Measurements from ENCODE around the gene COL11A1.
"Not testable (repeated sequence)": the region's sequence is repeated elsewhere in the genome, so short reads cannot be mapped to it uniquely, and the experiment has no call there.

The COL11A1 gene

GRCh38 chr1:103108376-103109150, at the start of gene COL11A1:
TSS of gene COL11A1 (minus strand) at chr1:103108522. CDS start at chr1:103108178, 344 bp downstream.
- peak; percentile 70 for DNase-seq

DNA sequence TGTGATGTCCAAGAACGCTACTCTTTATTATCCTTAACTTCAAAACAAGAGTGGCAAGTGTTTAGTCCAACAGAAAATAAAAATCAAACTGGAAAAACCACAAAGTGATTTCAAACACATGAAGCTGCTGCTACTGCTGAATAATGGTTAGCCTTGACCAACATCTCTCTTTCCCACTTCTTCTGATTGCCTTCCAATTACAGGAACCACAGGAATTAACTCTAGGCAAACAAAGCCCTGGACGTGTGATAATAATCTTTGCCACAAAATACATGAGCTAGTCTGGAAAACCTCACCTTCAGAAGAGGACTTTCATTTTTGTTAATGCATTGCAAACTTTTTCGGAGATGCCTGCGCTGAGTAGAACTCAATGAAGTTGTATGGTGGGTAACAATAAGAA, 48.6 kb upstream of the COL11A1 start:
- DNase-seq: peak; percentile 44

GRCh38 chr1:103146166-103146565, 37.8 kb upstream of the COL11A1 start:
- DNase-seq: peak; percentile 61

DNA sequence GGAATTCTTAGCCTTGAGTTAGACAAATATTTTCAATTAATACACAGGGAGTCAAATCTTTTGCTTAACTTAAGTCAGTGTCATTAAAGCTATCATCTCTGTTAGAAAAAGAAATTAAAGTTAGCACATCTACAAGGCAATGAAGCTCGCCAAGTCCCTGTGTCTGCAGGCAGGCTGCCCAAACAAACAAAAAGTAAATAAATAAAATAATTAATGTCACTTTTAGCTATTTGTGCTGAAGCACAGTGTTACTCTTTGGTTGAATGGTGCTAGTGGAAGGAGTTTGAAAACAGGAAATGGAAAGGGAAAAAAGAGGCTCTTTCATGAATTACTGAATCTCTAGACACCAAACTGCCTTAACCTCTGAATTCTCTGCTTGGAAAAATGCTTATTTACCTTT, 37.1 kb upstream of the COL11A1 start:
- DNase-seq: no peak

DNA sequence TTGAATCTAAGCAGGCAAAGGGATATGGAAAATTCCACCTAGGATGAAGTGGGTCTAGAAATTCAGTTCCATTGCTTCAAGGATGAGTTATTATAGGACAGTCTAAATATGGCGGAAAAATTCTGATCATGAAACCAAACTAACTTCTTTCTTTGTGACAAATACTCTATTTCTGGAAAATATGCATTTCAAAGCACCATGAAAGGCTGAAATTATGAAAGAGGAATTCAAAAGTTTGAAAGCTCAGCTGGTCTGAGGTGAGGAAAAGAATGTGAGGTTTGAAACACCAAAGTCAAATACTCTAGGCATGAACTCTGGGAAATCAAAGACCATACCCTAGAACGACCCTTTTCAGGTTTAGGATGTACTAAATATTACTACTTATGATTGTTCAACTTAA, 36.4 kb upstream of the COL11A1 start:
- DNase-seq: no peak

DNA sequence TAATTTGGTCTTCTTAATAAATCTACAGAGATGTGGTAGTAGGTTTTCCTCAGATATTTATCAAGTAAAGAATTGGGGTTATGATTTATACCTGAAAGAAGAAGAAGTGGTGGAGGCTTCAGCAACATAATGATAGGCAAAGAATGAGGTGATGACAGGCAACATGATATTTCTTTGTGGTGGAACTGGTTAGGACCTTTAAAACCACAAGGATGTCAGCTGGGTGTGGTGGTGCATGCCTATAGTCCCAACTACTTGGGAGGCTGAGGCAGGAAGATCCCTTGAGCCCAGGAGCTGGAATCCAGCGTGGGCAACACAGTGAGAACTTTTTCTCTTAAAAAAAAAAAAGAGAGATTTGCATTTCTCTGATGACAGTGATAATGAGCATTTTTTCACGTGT, 34.1 kb upstream of the COL11A1 start:
- DNase-seq: no peak

GRCh38 chr1:103129796-103130195, 21.5 kb upstream of the COL11A1 start:
- no peak for DNase-seq

GRCh38 chr1:103129255-103129654, 20.9 kb upstream of the COL11A1 start:
- DNase-seq: peak; percentile 87

- DNase-seq: not testable (repeated sequence)
Observed at GRCh38 chr1:103128256-103128655, 19.9 kb upstream of the COL11A1 start.

GRCh38 chr1:103125219-103125618, 16.9 kb upstream of the COL11A1 start:
- DNase-seq: no peak

GRCh38 chr1:103122983-103123720, 14.8 kb upstream of the COL11A1 start:
- no peak for DNase-seq

- DNase-seq: no peak
Observed at GRCh38 chr1:103120981-103121380, 12.7 kb upstream of the COL11A1 start.

DNA sequence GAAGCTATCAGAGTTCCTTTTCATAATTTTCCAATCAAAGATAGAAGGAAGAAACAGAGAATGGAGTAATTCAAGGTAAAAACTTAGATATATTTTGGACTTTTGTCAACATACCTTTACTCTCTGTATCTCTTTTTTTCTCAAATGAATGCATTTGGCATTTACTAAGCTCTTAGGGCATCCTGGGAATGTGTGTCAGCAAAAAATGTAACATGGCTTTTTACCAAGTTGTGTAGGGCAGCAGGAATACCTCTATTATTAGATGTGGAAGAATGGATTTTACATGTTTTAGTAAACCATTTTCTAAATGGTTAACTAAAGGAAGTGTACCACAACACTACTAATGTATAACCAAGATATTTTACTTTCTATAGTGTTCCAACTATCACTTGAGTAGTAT, 4.2 kb upstream of the COL11A1 start:
- DNase-seq: peak; percentile 11

- DNase-seq: peak; percentile 9
Observed at GRCh38 chr1:103111926-103112325, 3.6 kb upstream of the COL11A1 start.

GRCh38 chr1:103110701-103111100, 2.4 kb upstream of the COL11A1 start:
- peak; percentile 10 for DNase-seq

- peak; percentile 20 for DNase-seq
Observed at GRCh38 chr1:103109311-103109920, 1.1 kb upstream of the COL11A1 start.

DNA sequence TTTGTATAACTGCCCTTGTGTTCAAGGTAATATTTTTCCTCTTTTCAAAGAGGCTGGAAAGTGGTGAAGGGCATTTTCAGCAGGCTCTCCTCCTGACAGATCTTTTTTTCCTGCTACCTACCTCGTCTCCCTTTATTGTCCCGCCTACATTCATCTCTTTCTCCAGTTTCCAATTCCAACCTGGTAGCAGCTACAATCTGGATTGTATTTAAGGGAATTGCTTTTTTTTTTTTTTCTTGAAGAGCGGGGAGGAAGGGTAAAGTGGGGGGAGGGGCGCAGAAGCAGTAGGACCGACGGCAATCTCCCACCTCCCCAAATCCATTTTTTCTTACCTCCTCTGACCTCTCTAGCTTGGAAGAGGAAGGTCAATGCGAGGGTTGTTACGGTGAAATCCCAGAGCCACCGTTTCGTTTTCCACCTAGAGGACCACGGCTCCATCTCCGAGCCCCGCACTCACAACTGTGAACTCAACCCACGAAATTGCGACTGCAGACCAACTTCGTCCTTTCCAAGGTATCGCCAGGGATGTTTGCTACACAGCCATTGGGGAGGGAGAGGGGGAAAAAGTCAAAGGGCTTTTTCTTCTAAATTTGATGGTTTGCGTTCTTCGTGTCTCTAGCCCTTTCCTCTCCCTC, 464 bp downstream of the COL11A1 start:
- peak; percentile 14 for DNase-seq

DNA sequence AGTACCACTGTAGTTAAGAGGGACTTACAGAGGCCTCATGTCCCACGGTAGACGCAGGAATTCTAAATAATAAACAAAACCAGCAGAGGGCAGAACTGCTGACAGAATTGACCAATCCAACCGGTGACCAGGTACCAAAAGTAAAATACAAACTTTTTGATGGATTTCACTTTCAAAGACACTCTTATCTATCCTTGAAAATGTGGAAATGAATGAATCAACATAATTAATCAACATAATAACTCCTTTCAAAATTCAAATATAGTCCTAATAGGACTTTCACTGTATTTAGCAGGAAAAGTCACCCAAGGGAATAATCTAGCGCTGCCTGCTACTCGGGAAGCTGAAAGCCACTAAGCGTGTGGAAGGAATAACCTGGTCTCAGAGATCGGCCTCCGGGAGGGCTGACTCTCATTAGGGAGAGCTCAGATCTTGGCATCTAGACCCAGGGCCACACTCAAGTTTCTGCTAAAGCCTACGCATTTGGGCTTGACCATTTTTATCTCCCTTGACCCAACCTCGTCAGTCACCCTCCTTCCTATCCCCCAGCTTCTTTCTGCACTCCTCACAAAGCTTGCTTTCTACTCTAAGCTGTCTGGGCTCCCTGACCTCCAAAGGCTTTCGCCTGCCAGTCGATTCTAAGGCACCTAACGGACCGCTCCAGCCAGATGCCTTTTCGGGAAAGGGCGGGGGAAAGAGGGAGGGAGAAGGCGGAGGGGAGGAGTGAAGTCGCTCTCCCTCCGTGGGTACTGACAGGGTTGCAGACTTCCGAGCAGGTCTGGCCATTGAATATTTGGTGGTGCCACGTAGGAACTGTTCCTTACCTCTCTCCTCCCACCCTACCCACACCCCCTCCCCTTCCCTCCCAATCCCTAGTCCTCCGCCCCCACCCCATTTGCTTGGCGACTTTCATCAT, 1.6 kb downstream of the COL11A1 start:
- DNase-seq: peak; percentile 55

GRCh38 chr1:103101399-103101798, 6.9 kb downstream of the COL11A1 start:
- DNase-seq: no peak

DNA sequence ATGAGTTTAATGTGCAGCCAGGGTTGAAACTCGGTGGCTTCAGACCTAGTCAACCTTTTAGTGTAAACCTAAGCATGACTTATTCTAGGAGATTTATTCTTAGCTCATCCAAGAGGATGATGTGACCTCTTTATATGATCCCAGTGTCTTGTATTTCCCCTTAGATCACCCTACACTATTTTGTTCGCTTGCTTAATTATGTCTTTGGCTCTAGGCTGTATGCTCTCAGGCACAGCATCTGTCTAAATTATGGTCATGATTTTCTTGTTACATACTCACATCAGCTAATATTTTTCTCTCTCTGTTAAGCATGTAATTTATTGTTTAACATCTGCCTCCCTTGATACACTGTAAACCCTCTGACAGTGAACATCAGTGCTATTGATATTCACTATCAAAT, 19.1 kb downstream of the COL11A1 start:
- no peak for DNase-seq

DNA sequence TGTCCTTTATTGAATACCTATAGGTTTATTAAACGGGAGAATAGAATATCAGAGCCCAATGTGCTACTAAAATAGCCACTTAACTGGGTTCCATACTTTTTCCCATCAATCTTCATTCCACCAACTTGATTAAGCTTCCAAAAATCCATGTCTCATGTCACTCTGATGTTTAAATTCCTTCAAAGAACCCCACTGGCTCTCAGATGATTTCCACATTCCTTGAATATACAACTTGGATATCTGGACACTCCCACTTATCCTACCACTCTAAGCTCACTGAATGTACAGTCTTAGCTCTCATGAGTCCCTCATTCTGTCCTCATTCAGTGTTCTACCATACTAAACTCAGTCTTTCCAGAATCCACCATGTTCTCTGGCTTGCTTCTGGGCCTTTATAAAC, 21.1 kb downstream of the COL11A1 start:
- DNase-seq: peak; percentile 6

- DNase-seq: peak; percentile 38
Observed at GRCh38 chr1:103084181-103084580, 24.1 kb downstream of the COL11A1 start.

Data from fibroblast of skin of right quadriceps (primary cell).